Fibroblast of lung (primary cell): ENCODE measurements around the gene BBS2. TPM values are rescaled to one million over a fixed set of nuclear protein-coding genes. Genes with fewer than 3 reads are reported as not detected.
"Not testable (repeated sequence)": the region's sequence is repeated elsewhere in the genome, so short reads cannot be mapped to it uniquely, and the experiment has no call there.

ENCODE experiments used
- DNase-seq, 2 donors: peaks; one replicate each; pipeline versions ENCODE4 v3.0.0 to v3.0.0-alpha.2; 2010; ENCODE audit warnings: low read depth in 2 of 2
- H2AFZ ChIP-seq: 2 replicates; pipeline ENCODE4 v1.5.1; 2012; ENCODE audit warnings: low read length, control low read depth, inconsistent platforms
- H3K27ac ChIP-seq: 2 replicates; pipeline ENCODE4 v1.5.1; 2011; ENCODE audit warnings: low read length, control low read depth; ENCODE audit not compliant: insufficient read depth
- H3K27me3 ChIP-seq: 2 replicates; pipeline ENCODE4 v1.5.1; 2011; ENCODE audit warnings: mild to moderate bottlenecking, low read length; ENCODE audit not compliant: control insufficient read depth, insufficient read depth
- H3K36me3 ChIP-seq: 2 replicates; pipeline ENCODE4 v1.5.1; 2011; ENCODE audit warnings: low read length; ENCODE audit not compliant: control insufficient read depth, insufficient read depth
- H3K4me1 ChIP-seq: 2 replicates; pipeline ENCODE4 v1.5.1; 2011; ENCODE audit warnings: low read length; ENCODE audit not compliant: control insufficient read depth, insufficient read depth; ENCODE audit errors: extremely low read depth
- H3K4me2 ChIP-seq: 2 replicates; pipeline ENCODE4 v1.5.1; 2011; ENCODE audit warnings: low read length, control low read depth; ENCODE audit not compliant: insufficient read depth; ENCODE audit errors: extremely low read depth
- H3K4me3 ChIP-seq, 4 experiments: fragments of 200-600 bp in 1 of 4; sonication (generic) in 1 of 4; replicated peaks in 1 of 4; 2 replicates each; pipeline ENCODE4 v1.5.1; 2011 to 2016; ENCODE audit warnings: low read length in 4 of 4, low read depth in 3 of 4, mild to moderate bottlenecking in 3 of 4, control low read depth in 2 of 4, inconsistent platforms in 1 of 4, mixed read lengths in 1 of 4; ENCODE audit not compliant: insufficient read depth in 1 of 4; ENCODE audit errors: control extremely low read depth in 1 of 4
- H3K79me2 ChIP-seq: 2 replicates; pipeline ENCODE4 v1.5.1; 2012; ENCODE audit warnings: mild to moderate bottlenecking, low read length, inconsistent platforms; ENCODE audit not compliant: control insufficient read depth, insufficient read depth
- H3K9ac ChIP-seq: 2 replicates; pipeline ENCODE4 v1.5.1; 2011; ENCODE audit warnings: mild to moderate bottlenecking, low read length, control low read depth; ENCODE audit not compliant: insufficient read depth
- H3K9me3 ChIP-seq: 2 replicates; pipeline ENCODE4 v1.5.1; 2012; ENCODE audit warnings: low read depth, low read length; ENCODE audit not compliant: control insufficient read depth, insufficient read depth
- H4K20me1 ChIP-seq: 2 replicates; pipeline ENCODE4 v1.5.1; 2011; ENCODE audit warnings: low read length; ENCODE audit not compliant: control insufficient read depth, insufficient read depth; ENCODE audit errors: extremely low read depth
- EZH2 ChIP-seq: IDR thresholded peaks from 2 replicates; pipeline ENCODE4 v1.5.1; 2012; ENCODE audit warnings: low read length, control low read depth, mild to moderate bottlenecking; ENCODE audit errors: missing control alignments
- polyA plus RNA-seq, 2 donors: library from polyadenylated mRNA; depleted of rRNA in 1 of 2; stranded (reverse) in 1 of 2; unstranded in 1 of 2; fragments of >200 nt; gene quantifications; 2 replicates each; pipeline ENCODE4 v1.2.1, GENCODE V29; 2011 to 2012; ENCODE audit warnings: missing spikeins in 1 of 2
- total RNA-seq: library from RNA; depleted of rRNA; stranded (reverse); fragments of >200 nt; gene quantifications from 2 replicates; pipeline ENCODE4 v1.2.1, GENCODE V29; 2014
- TF ChIP-seq, protein P1 (sequence below), 2 donors: IDR thresholded peaks in 1 of 2; conservative IDR thresholded peaks in 1 of 2; 1 replicate in 1 of 2; 2 replicates in 1 of 2; pipeline ENCODE4 v1.5.1; 2011 to 2012; ENCODE audit warnings: low read length in 2 of 2, control low read depth in 1 of 2, inconsistent platforms in 1 of 2, low read depth in 1 of 2, mild to moderate bottlenecking in 1 of 2

Gene BBS2
- total and polyA plus RNA-seq, 2 donors (not counting 1 experiment from before 2014, with no cell fraction given), result 59.9 to 84.9 TPM

DNA sequence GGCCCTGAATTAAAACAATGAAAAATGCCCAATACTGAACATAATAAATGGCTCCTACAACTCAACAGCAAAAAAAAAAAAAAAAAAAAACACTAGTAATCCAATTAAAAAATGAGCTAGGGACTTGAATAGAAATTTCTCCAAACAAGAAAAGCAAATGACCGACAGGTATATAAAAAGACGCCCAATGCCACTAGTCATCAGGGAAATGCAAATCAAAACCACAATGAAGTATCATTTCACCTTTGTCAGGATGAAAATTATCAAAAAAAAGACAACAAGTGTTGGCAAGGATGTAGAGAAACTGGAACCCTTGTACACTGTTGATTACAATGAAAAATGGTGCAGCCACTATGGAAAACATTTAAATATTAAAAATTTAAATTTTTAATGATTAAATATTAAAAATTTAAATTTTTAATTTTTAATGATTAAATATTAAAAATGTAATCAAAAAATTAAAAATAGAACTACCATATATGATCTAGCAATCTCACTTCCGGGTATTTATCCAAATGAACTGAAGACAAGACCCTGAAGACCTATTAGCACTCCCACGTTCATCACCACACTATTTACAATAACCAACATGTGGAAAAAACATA lies 28.1 kb downstream of the BBS2 start:
- Histone ChIP-seq H3K4me3 (no peak overlapping the region), H3K9ac (no peak overlapping the region), H3K9me3 (no peaks in the 10 kb centered on the region), H3K36me3 (peaks cover 2% of the 10 kb centered on the region), H4K20me1 (no peaks in the 10 kb centered on the region), H3K27me3 (no peaks in the 10 kb centered on the region), H3K4me1 (no peaks in the 10 kb centered on the region), H3K27ac (no peak overlapping the region), H3K79me2 (no peaks in the 10 kb centered on the region), H3K4me2 (no peak overlapping the region), H2AFZ (no peak overlapping the region)
- no peak for DNase-seq
- TF ChIP-seq, protein P1, sequence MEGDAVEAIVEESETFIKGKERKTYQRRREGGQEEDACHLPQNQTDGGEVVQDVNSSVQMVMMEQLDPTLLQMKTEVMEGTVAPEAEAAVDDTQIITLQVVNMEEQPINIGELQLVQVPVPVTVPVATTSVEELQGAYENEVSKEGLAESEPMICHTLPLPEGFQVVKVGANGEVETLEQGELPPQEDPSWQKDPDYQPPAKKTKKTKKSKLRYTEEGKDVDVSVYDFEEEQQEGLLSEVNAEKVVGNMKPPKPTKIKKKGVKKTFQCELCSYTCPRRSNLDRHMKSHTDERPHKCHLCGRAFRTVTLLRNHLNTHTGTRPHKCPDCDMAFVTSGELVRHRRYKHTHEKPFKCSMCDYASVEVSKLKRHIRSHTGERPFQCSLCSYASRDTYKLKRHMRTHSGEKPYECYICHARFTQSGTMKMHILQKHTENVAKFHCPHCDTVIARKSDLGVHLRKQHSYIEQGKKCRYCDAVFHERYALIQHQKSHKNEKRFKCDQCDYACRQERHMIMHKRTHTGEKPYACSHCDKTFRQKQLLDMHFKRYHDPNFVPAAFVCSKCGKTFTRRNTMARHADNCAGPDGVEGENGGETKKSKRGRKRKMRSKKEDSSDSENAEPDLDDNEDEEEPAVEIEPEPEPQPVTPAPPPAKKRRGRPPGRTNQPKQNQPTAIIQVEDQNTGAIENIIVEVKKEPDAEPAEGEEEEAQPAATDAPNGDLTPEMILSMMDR (conservative IDR thresholded peaks at IDR 0.05 in 1 of 2, IDR thresholded peaks at IDR 0.05 in 1 of 2; ENCODE audit: low read depth in 1 of 2, low read length in 2 of 2), result no peak
- no peak for TF ChIP-seq EZH2

DNA sequence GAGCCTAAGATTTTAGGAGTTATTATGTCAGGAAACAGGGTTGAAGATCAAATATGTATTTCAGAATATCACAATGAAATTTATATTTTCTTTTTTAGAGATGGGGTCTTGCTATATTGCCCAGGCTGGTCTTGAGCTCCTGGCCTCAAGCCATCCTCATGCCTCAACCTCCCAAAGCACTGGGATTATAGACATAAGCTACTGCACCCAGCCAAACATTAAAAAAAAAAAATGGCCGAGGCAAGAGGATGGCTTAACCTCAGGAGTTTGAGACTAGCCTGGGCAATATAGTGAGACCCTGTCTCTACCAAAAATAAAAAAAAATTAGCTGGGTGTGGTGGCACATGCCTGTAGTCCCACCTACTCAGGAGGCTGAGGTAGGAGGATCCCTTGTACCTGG lies 31.0 kb downstream of the BBS2 start:
- H3K4me1 ChIP-seq, H3K36me3 ChIP-seq: not testable (repeated sequence)

DNA sequence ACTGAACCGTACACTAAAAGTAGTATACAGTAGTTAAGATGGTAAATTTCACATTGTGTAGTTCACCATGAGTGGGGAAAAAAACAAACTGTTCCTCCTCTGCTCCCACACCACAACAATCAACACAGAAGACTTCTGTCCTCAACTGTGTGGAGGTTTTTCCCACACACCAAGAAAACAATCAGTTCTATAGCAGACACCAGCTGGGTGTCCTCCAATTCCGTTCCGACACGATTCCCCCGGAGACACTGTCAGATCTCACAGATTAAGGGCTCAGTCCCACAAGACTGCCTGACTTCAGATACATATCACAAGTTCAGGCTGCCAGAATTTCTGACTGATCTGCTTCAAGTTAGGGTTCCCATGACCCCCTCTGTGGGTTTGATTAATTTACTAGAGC lies 31.8 kb downstream of the BBS2 start:
- no peaks in the 10 kb centered on the region for H3K9me3 ChIP-seq
- H3K27me3 ChIP-seq, result no peaks in the 10 kb centered on the region
- DNase-seq, result no peak
- TF ChIP-seq, protein P1 (conservative IDR thresholded peaks at IDR 0.05 in 1 of 2, IDR thresholded peaks at IDR 0.05 in 1 of 2; ENCODE audit: low read depth in 1 of 2, low read length in 2 of 2), result no peak
- TF ChIP-seq EZH2, result no peak
- H4K20me1 ChIP-seq, result no peaks in the 10 kb centered on the region
- no peak overlapping the region for H3K27ac ChIP-seq
- H3K4me1 ChIP-seq, result no peaks in the 10 kb centered on the region
- H2AFZ ChIP-seq, result no peak overlapping the region
- no peak overlapping the region for H3K4me3 ChIP-seq
- no peaks in the 10 kb centered on the region for H3K36me3 ChIP-seq
- H3K79me2 ChIP-seq, result no peaks in the 10 kb centered on the region
- no peak overlapping the region for H3K4me2 ChIP-seq
- H3K9ac ChIP-seq, result no peak overlapping the region

More for the DNA sequence above, 31.0 kb downstream of the BBS2 start:
- not testable (repeated sequence) for H3K9ac ChIP-seq, H2AFZ ChIP-seq, H3K27me3 ChIP-seq, H3K4me3 ChIP-seq, DNase-seq, H3K79me2 ChIP-seq, H3K4me2 ChIP-seq, H4K20me1 ChIP-seq, H3K9me3 ChIP-seq, H3K27ac ChIP-seq
